ENCODE data around the gene ACP2.
A peak's percentile ranks its signal among the peaks of the same experiment; 100 is the strongest.

The ACP2 gene

GRCh38 chr11:47269002-47269828, 20.6 kb upstream of the ACP2 start (continued):
- TF ChIP-seq INSM2 (tag by site-specific recombination; IDR thresholded peaks at IDR 0.05): peak; percentile 26; the same call in 1 of the 2 replicates
- no peak for TF ChIP-seq GLI2 (tag by site-specific recombination; IDR thresholded peaks at IDR 0.05; ENCODE audit: borderline replicate concordance, low read depth)
- TF ChIP-seq ZNF248 (tag by site-specific recombination; IDR thresholded peaks at IDR 0.05): no peak
- TF ChIP-seq ZNF530 (tag by site-specific recombination; IDR thresholded peaks at IDR 0.05; ENCODE audit: low read depth): no peak
- TF ChIP-seq ZSCAN23 (tag by site-specific recombination; IDR thresholded peaks at IDR 0.05): no peak
- TF ChIP-seq ZFHX2 (tag by site-specific recombination; conservative IDR thresholded peaks at IDR 0.05): peak; percentile 62
- TF ChIP-seq, protein P1, sequence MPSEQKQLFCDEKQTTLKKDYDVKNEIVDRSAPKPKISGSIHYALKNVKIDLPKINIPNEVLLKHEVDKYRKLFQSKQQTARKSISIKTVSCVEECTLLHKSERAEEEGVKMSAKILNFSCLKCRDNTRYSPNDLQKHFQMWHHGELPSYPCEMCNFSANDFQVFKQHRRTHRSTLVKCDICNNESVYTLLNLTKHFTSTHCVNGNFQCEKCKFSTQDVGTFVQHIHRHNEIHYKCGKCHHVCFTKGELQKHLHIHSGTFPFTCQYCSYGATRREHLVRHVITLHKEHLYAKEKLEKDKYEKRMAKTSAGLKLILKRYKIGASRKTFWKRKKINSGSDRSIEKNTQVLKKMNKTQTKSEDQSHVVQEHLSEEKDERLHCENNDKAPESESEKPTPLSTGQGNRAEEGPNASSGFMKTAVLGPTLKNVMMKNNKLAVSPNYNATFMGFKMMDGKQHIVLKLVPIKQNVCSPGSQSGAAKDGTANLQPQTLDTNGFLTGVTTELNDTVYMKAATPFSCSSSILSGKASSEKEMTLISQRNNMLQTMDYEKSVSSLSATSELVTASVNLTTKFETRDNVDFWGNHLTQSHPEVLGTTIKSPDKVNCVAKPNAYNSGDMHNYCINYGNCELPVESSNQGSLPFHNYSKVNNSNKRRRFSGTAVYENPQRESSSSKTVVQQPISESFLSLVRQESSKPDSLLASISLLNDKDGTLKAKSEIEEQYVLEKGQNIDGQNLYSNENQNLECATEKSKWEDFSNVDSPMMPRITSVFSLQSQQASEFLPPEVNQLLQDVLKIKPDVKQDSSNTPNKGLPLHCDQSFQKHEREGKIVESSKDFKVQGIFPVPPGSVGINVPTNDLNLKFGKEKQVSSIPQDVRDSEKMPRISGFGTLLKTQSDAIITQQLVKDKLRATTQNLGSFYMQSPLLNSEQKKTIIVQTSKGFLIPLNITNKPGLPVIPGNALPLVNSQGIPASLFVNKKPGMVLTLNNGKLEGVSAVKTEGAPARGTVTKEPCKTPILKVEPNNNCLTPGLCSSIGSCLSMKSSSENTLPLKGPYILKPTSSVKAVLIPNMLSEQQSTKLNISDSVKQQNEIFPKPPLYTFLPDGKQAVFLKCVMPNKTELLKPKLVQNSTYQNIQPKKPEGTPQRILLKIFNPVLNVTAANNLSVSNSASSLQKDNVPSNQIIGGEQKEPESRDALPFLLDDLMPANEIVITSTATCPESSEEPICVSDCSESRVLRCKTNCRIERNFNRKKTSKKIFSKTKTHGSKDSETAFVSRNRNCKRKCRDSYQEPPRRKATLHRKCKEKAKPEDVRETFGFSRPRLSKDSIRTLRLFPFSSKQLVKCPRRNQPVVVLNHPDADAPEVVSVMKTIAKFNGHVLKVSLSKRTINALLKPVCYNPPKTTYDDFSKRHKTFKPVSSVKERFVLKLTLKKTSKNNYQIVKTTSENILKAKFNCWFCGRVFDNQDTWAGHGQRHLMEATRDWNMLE (tag by site-specific recombination; conservative IDR thresholded peaks at IDR 0.05; ENCODE audit: low read depth): peak; percentile 37; the same call in 1 of the 2 replicates
- TF ChIP-seq SETDB1 (IDR thresholded peaks at IDR 0.05; ENCODE audit: insufficient read length, low read length): no peak
- TF ChIP-seq ZNF707 (tag by site-specific recombination; IDR thresholded peaks at IDR 0.05): no peak
- TF ChIP-seq ZBTB8A (tag by site-specific recombination; IDR thresholded peaks at IDR 0.05): no peak; the same call in 1 of the 2 replicates
- TF ChIP-seq HOXD13 (CRISPR knock-in tag; IDR thresholded peaks at IDR 0.05; ENCODE audit: borderline replicate concordance): no peak
- peak; percentile 78 for TF ChIP-seq ZBTB26 (tag by site-specific recombination; optimal IDR thresholded peaks at IDR 0.05)
- no peak for TF ChIP-seq ZNF48 (tag by site-specific recombination; IDR thresholded peaks at IDR 0.05)
- TF ChIP-seq ZFP41 (tag by site-specific recombination; IDR thresholded peaks at IDR 0.05; ENCODE audit: borderline replicate concordance): no peak
- TF ChIP-seq ZNF311 (tag by site-specific recombination; IDR thresholded peaks at IDR 0.05; ENCODE audit: borderline replicate concordance): no peak
- TF ChIP-seq ZNF473 (tag by site-specific recombination; IDR thresholded peaks at IDR 0.05): no peak
- no peak for TF ChIP-seq ZNF560 (tag by site-specific recombination; IDR thresholded peaks at IDR 0.05; ENCODE audit: borderline replicate concordance)
- TF ChIP-seq, protein P2, sequence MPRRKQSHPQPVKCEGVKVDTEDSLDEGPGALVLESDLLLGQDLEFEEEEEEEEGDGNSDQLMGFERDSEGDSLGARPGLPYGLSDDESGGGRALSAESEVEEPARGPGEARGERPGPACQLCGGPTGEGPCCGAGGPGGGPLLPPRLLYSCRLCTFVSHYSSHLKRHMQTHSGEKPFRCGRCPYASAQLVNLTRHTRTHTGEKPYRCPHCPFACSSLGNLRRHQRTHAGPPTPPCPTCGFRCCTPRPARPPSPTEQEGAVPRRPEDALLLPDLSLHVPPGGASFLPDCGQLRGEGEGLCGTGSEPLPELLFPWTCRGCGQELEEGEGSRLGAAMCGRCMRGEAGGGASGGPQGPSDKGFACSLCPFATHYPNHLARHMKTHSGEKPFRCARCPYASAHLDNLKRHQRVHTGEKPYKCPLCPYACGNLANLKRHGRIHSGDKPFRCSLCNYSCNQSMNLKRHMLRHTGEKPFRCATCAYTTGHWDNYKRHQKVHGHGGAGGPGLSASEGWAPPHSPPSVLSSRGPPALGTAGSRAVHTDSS (tag by site-specific recombination; IDR thresholded peaks at IDR 0.05): no peak
- no peak for TF ChIP-seq ZNF133 (tag by site-specific recombination; IDR thresholded peaks at IDR 0.05)
- TF ChIP-seq PRDM2 (tag by site-specific recombination; IDR thresholded peaks at IDR 0.05; ENCODE audit: borderline replicate concordance): no peak
- no peak for TF ChIP-seq ZNF2 (tag by site-specific recombination; IDR thresholded peaks at IDR 0.05)
- TF ChIP-seq ZNF580 (tag by site-specific recombination; IDR thresholded peaks at IDR 0.05): peak; percentile 97
- 0 out of 2 replicates have a peak, but pooled peaks have one; percentile 64 for TF ChIP-seq ZNF10 (tag by site-specific recombination; IDR thresholded peaks at IDR 0.05)
